Measurements from ENCODE around the gene ZMIZ1.

Gene ZMIZ1

DNA sequence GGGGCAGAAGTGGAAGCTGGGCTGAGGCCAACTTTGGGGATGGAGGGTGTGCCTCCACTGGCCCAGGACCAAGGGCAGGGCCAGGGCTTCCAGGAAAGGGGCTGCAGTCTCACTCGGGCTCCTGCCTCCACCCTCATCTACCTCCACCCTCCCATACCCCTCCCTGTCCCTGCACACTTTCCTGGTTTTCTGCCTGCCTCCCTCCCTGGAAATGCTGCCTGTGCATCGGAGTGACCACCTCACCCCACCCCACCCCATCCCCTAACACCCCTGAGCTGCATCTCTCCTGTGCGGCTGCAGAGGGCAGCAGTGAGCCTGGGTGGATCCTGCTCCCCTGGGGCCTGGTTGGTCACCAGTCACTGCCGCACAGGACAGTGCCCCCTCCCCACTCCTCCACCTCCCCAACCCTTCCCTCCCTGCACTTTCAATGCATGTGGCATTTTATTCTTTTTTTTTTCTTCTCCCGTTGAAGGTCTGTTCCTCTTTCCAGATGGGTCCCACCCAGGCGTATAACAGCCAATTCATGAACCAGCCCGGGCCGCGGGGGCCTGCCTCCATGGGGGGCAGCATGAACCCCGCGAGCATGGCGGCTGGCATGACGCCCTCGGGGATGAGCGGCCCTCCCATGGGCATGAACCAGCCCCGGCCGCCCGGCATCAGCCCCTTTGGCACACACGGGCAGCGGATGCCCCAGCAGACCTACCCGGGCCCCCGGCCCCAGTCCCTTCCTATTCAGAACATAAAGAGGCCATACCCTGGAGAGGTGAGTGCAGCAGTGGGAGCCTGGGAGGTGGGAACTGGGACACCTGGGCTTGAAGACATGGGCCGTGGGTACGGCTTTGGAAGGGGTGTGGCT lies 224.4 kb downstream of the ZMIZ1 start:
- Histone ChIP-seq H3K4me1 (ENCODE audit: insufficient read depth, insufficient read length) (no peaks in the 10 kb centered on the region), H3K36me3 (ENCODE audit: insufficient read depth, insufficient read length, low read length) (peaks cover 89% of the 10 kb centered on the region), H3K27me3 (ENCODE audit: insufficient read depth, insufficient read length) (no peaks in the 10 kb centered on the region), H3K4me3 (ENCODE audit: insufficient read length, low read depth) (no peak overlapping the region), H3K9ac (ENCODE audit: insufficient read length, low read depth) (no peak overlapping the region), H3K9me3 (ENCODE audit: insufficient read depth, low read length) (no peaks in the 10 kb centered on the region)
- DNase-seq (ENCODE audit: low read depth, low spot score): no peak
- TF ChIP-seq YY1 (IDR thresholded peaks at IDR 0.05; ENCODE audit: insufficient read depth, insufficient read length) (no peak), ZNF274 (IDR thresholded peaks at IDR 0.05; ENCODE audit: low read depth, low read length) (no peak), SUZ12 (IDR thresholded peaks at IDR 0.05; ENCODE audit: extremely low read depth, insufficient read depth, insufficient read length) (no peak)

- no peak for DNase-seq (ENCODE audit: low read depth, low spot score)
- no peaks in the 10 kb centered on the region for H3K27me3 ChIP-seq (ENCODE audit: insufficient read depth, insufficient read length)
- H3K4me1 ChIP-seq (ENCODE audit: insufficient read depth, insufficient read length): peaks cover 5% of the 10 kb centered on the region
- no peak overlapping the region for H3K9ac ChIP-seq (ENCODE audit: insufficient read length, low read depth)
- H3K36me3 ChIP-seq (ENCODE audit: insufficient read depth, insufficient read length, low read length): peaks cover 88% of the 10 kb centered on the region
- H3K9me3 ChIP-seq (ENCODE audit: insufficient read depth, low read length): no peaks in the 10 kb centered on the region
- no peak overlapping the region for H3K4me3 ChIP-seq (ENCODE audit: insufficient read length, low read depth)
- TF ChIP-seq ZNF274 (IDR thresholded peaks at IDR 0.05; ENCODE audit: low read depth, low read length) (no peak), SUZ12 (IDR thresholded peaks at IDR 0.05; ENCODE audit: extremely low read depth, insufficient read depth, insufficient read length) (no peak), YY1 (IDR thresholded peaks at IDR 0.05; ENCODE audit: insufficient read depth, insufficient read length) (no peak)
Measured at GRCh38 chr10:79293841-79294581, 225.2 kb downstream of the ZMIZ1 start.

- Histone ChIP-seq H3K9me3 (ENCODE audit: insufficient read depth, low read length) (no peaks in the 10 kb centered on the region), H3K36me3 (ENCODE audit: insufficient read depth, insufficient read length, low read length) (peaks cover 89% of the 10 kb centered on the region), H3K4me1 (ENCODE audit: insufficient read depth, insufficient read length) (peaks cover 5% of the 10 kb centered on the region), H3K9ac (ENCODE audit: insufficient read length, low read depth) (no peak overlapping the region), H3K4me3 (ENCODE audit: insufficient read length, low read depth) (no peak overlapping the region), H3K27me3 (ENCODE audit: insufficient read depth, insufficient read length) (no peaks in the 10 kb centered on the region)
- TF ChIP-seq YY1 (IDR thresholded peaks at IDR 0.05; ENCODE audit: insufficient read depth, insufficient read length) (no peak), ZNF274 (IDR thresholded peaks at IDR 0.05; ENCODE audit: low read depth, low read length) (no peak), SUZ12 (IDR thresholded peaks at IDR 0.05; ENCODE audit: extremely low read depth, insufficient read depth, insufficient read length) (no peak)
- no peak for DNase-seq (ENCODE audit: low read depth, low spot score)
Measured at GRCh38 chr10:79295563-79295962, 226.8 kb downstream of the ZMIZ1 start.

DNA sequence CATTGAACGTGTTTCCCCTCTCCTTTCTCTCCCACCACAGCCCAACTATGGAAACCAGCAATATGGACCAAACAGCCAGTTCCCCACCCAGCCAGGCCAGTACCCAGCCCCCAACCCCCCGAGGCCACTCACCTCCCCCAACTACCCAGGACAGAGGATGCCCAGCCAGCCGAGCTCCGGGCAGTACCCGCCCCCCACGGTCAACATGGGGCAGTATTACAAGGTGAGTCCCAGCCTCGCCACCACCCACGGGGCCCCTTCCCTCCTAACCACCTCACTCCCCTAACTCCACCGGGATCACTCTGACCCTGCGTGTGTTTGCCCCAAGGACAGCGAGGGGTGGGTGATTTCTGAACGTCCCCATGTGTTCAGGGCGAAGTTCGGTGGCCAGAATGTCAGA lies 227.7 kb downstream of the ZMIZ1 start:
- Histone ChIP-seq H3K4me3 (ENCODE audit: insufficient read length, low read depth) (no peak overlapping the region), H3K9ac (ENCODE audit: insufficient read length, low read depth) (no peak overlapping the region), H3K36me3 (ENCODE audit: insufficient read depth, insufficient read length, low read length) (peaks cover 90% of the 10 kb centered on the region), H3K27me3 (ENCODE audit: insufficient read depth, insufficient read length) (no peaks in the 10 kb centered on the region), H3K4me1 (ENCODE audit: insufficient read depth, insufficient read length) (peaks cover 5% of the 10 kb centered on the region), H3K9me3 (ENCODE audit: insufficient read depth, low read length) (no peaks in the 10 kb centered on the region)
- DNase-seq (ENCODE audit: low read depth, low spot score): no peak
- no peak for TF ChIP-seq SUZ12 (IDR thresholded peaks at IDR 0.05; ENCODE audit: extremely low read depth, insufficient read depth, insufficient read length)
- no peak for TF ChIP-seq ZNF274 (IDR thresholded peaks at IDR 0.05; ENCODE audit: low read depth, low read length)
- TF ChIP-seq YY1 (IDR thresholded peaks at IDR 0.05; ENCODE audit: insufficient read depth, insufficient read length): no peak

DNA sequence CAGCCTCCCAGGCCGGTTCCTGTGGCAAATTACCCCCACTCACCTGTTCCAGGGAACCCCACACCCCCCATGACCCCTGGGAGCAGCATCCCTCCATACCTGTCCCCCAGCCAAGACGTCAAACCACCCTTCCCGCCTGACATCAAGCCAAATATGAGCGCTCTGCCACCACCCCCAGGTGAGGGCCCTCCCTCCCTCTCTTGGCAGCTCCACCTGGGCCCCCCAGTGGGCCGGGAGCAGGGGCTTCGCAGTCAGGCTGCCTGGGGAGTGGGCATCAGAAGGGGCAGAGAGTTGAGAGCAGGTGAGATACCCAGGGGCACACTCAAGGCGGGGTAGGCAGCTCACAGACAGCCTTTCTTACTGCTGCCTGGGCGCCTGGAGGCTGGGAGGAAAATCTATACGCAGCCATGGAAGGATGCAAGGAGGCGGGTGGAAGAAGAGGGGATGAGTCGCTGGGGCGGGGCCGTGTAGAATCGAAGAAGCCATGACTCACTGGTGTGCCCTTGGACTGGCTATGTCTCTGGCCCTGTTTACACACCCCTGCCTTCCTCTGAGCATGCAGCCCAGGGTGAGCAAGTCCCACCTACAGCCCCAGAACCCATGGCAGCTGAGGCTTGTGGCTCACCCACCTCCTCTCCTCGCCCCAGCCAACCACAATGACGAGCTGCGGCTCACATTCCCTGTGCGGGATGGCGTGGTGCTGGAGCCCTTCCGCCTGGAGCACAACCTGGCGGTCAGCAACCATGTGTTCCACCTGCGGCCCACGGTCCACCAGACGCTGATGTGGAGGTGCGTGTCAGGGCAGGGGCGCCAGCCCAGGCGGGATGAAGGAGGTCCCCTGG lies 229.9 kb downstream of the ZMIZ1 start:
- no peak for TF ChIP-seq SUZ12 (IDR thresholded peaks at IDR 0.05; ENCODE audit: extremely low read depth, insufficient read depth, insufficient read length)
- TF ChIP-seq YY1 (IDR thresholded peaks at IDR 0.05; ENCODE audit: insufficient read depth, insufficient read length): no peak
- no peak for TF ChIP-seq ZNF274 (IDR thresholded peaks at IDR 0.05; ENCODE audit: low read depth, low read length)
- DNase-seq (ENCODE audit: low read depth, low spot score): no peak
- H3K36me3 ChIP-seq (ENCODE audit: insufficient read depth, insufficient read length, low read length): peaks cover 87% of the 10 kb centered on the region
- H3K4me3 ChIP-seq (ENCODE audit: insufficient read length, low read depth): no peak overlapping the region
- H3K27me3 ChIP-seq (ENCODE audit: insufficient read depth, insufficient read length): no peaks in the 10 kb centered on the region
- no peaks in the 10 kb centered on the region for H3K9me3 ChIP-seq (ENCODE audit: insufficient read depth, low read length)
- H3K9ac ChIP-seq (ENCODE audit: insufficient read length, low read depth): no peak overlapping the region
- H3K4me1 ChIP-seq (ENCODE audit: insufficient read depth, insufficient read length): peaks cover 5% of the 10 kb centered on the region

DNA sequence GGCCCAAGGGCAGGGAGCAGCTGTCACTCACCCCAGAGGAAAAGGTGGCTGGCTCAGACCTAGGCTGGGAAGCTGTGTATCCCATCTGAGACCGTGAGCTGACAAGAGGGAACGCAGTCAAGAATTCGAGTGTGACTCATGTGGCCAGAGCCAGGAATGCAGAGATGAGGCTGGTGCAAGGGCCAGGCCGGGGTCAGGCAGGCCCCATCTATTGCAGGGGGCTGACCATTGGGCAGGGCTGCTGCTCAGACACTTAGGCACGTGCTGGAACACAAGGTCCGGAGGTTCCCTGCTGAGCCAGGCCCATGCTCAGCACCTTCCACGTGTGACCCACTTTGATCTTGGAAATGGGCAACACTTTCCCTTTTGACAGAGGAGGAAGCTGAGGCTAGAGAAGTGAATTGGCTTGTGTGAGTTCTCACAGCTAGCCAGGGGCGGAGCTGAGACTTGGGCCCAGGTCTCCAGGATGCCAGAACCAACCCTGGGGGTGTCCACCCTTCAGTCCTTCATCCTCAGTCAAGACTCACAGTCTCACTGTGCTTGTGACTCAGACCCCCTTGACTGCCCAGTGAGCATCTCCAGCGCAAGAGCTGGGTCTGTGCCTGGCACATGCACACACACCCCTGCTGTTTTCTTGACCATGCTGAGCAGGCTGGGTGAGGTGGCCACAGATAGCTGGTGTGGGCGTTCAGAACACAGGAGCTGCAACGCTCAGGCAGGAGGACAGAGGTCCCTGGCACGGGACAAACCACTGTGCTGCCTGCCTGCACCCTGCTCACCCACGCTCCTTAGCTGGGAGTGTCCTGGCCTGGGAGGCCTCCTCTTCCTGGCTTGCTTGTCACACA lies 230.9 kb downstream of the ZMIZ1 start:
- Histone ChIP-seq H3K9ac (ENCODE audit: insufficient read length, low read depth) (no peak overlapping the region), H3K4me3 (ENCODE audit: insufficient read length, low read depth) (no peak overlapping the region), H3K27me3 (ENCODE audit: insufficient read depth, insufficient read length) (no peaks in the 10 kb centered on the region), H3K9me3 (ENCODE audit: insufficient read depth, low read length) (no peaks in the 10 kb centered on the region), H3K36me3 (ENCODE audit: insufficient read depth, insufficient read length, low read length) (peaks cover 87% of the 10 kb centered on the region), H3K4me1 (ENCODE audit: insufficient read depth, insufficient read length) (peaks cover 5% of the 10 kb centered on the region)
- DNase-seq (ENCODE audit: low read depth, low spot score): no peak
- TF ChIP-seq ZNF274 (IDR thresholded peaks at IDR 0.05; ENCODE audit: low read depth, low read length) (no peak), SUZ12 (IDR thresholded peaks at IDR 0.05; ENCODE audit: extremely low read depth, insufficient read depth, insufficient read length) (no peak), YY1 (IDR thresholded peaks at IDR 0.05; ENCODE audit: insufficient read depth, insufficient read length) (no peak)

Data from NT2/D1 (cell line).